GM21786 (cell line): ENCODE measurements around the gene HAS3.

Experiments used
- ATAC-seq: cut with Tn5 transposase; IDR thresholded peaks from one replicate; pipeline ENCODE4 v1.9.1; 2021; ENCODE audit not compliant: unreplicated experiment

HAS3 gene

DNA sequence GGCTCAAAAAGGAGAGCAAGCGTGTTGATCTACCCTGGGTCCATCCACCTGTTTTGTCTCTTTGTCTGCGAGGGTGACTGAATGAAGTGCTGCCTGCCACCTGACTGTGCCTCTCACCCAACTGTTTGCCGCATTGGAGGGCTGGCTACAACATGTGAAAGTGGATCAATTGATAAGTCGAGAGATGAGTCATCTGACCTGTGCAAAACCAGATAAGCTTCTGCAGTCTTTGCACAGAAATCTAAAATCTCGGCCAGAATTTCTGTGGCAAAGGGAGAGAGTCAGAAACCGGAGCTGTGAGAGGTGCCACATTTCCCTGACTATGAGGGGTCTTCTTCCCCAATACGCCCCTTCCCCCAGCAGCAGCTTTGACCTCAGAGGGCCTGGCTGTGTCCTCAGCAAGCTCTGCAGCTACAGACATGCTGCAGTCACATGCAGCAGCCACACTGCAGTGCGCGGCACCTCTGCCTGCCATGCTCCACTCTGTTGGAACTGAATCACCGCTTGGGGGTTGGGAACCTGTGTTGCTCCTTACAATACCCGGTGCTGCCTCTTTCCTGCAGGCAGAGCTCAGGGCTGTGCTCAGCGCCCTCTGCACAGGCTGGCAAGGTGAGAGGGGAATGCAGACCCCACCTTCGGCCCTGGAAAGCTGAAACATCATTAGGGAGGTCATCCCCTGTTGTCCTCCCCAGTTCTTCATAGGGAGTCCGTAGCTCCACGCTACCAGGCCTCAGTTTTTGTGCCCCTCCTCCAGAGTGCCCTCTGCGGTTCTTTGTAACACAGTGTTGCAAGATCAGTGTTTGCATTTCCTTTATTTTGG, 16.2 kb upstream of the HAS3 start:
- ATAC-seq, result no peak

DNA sequence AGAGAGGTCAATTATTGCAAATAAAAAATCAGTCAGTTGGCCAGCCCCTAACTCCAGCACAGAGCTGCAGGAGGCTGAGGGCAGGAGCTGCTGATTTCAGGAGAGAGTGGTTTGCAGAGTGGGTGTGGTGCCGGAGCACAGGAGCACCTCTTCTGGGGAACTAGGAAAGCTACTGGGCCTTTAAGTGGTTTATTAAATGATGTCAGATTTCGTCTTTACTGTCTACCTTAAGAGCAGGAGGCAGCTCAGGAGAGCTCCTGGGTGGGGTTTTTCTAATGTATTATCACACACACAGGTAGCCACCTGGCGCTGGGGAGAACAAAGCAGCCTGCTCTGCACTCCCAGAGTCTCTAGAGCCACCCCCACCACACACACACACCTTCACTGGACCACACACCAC, 11.5 kb upstream of the HAS3 start:
- ATAC-seq, result no peak

DNA sequence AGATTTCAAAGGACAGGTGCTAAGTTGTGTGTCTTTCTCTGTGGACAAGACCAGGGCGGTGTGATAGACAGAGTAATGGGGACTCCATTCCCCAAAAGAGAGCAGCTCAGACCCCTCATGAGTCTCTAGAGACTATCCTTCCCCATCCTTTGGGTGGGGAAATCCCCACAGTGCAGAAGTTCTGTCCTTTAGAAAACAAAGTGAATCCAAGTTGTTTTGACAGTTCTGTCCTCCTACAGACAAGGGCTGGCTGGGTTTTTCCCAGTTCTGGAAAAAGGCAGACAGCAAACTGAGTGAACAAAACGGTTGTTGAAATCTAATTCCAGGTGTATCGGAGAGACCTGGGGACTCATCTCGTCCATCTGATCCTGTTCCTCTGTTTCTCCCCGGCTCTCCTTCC, 11.0 kb upstream of the HAS3 start:
- no peak for ATAC-seq

DNA sequence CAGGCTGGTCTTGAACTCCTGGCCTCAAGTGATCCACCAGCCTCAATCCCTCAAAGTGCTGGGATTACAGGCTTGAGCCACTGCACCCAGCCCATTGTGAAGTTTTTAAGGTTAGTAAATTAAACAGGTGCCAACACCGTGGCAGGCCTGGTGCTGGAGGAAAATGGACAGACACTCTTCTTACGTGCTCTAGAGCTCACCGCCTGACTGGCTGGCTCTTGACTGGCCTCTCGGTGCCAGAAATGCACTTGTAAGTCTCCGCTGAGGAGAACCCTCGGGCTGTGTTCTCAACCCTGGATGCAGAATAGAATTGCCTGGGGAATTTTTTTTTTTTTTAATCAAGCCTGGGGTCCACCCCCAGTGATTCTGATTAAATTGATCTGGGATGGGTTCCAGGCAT, 10.3 kb upstream of the HAS3 start:
- no peak for ATAC-seq

DNA sequence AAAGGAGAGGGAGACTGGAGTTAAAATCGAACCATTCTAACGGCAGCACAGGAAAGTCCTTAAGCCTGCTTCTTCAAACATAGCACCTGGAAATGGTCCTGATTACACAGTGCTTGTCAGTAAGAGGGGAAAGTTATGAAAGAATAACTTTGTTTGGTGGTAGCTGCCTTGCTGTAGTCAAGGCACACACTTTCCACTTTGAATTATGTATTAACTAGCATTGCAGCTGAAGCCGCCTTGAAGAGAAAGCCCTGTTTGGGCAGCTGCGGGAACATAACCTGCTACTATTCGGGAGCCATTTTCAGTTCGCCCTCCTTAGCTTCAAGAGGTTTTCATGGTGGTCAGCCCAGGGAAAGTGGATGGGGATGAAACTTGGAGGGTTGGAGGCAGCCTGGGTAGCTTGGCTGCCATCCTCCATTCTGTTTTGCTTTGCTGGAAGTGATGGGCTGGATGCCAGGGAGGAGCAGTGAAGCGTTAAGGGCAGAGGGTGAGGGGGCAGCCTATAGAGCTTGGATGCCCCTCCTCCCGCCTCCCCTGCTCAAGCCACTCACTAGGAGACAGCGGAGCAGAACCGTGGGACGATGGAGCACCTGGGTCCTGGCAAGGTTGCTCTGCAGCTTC, 5.3 kb upstream of the HAS3 start:
- no peak for ATAC-seq

DNA sequence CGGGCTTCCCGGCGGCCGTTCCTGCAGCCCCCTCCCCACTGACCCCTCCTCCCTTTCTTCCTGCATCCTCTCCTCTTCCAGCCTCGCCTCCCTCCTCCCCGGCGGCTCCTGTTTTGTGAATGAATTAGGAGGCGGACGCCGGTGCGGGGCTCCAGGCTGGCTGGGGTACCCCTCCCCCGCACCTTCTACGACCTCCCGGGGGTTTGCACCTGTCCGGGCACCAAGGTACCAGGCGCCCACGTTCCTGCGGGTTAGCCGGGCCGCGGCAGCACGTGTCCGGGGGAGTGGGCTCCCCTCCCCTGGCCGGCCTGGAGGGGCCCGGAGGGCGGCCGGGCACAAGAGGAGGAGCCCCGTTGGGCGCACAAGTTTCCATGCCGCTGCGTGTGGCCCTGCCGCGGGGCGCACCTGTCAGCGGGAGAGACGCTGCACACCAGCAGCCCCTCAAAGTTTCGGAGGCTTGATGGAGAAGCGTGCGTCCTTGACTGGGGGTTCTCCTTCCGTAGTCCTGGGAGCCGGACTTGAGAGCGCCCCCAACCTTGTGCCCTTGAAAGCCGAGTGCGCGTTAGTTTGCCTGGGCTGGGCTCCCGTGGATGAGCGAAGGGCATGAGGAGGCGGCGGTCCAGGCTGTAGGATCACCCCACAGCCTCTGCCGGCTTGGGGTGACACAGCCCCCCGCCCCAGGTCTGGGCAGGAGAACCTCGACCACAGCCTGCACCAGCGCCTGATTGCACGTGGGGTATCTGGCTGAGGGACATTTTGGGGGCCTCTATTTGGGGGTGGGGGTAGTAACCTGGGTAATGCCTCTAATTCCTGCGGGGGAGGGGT, 1.2 kb downstream of the HAS3 start:
- ATAC-seq, result no peak

DNA sequence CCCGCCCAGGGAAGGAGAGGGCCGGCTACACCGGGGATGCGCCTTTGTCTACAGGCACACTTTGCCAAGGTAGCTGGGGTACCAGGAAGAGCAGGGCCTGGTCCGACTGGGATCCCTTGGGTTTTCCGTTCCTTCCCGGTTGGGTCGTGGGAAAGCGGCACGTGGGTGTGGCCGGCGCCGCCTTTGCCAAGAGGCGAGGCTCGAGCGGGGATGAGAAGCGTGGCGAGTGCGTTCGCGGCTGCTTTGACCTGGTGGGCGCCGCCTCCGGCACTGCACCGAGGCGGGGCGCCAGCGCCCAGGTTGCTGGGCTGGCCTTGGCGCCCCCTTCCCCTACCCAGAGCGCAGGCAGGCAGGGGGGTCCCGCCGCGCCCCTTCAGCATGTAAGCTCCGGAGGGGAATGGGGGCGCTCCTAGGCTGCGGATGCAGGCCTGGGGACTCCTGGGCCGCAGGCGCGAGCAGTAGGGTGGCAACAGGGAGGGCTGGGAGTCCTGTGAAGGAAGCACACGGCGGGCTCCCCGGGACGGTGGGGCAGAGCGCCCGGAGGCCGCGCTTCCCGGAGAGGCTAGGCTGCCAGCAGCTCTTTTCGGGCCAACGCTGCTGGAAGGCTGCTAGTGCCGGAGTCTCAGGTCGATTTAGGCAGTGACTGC, 2.0 kb downstream of the HAS3 start:
- no peak for ATAC-seq

DNA sequence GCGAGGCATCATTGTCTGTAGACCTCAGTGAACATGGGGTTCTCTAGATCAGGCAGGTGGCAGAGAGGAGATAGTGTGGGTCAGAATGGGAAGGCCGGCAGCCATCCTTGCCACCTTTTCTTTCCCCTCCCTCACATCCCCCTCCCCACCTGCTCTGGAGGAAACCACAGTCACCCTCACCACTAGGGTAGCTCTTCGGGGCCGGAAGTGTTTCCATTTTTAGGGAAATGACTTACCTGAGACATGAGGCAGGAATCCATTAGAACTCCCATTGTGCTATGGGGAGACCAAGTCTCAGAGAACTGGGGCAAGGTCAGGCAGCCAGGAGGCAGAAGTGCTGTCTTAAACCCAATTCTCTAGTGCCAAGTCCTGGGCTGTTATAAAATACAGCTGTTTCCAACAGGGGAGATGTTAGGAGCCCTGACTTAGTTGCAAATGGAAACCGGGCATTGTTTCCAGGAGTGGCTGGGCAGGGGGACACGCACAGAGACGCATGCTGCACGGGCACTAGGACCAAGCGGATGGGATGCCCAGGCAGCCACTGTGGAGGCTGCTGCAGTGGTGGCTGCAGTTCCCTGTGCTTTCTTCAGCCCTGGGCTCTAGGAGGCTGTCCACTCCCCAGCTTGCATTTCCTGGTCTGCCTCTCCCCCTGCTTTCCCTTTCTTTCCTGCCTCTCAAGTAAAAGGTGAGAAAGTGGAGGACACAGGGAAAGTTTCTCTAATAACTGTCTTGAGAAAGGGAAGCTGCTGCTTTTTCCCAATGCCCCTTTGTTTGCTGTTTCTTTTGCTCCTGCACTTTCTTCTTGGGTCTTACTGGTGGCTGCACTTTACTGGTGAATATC, 2.8 kb downstream of the HAS3 start:
- no peak for ATAC-seq

DNA sequence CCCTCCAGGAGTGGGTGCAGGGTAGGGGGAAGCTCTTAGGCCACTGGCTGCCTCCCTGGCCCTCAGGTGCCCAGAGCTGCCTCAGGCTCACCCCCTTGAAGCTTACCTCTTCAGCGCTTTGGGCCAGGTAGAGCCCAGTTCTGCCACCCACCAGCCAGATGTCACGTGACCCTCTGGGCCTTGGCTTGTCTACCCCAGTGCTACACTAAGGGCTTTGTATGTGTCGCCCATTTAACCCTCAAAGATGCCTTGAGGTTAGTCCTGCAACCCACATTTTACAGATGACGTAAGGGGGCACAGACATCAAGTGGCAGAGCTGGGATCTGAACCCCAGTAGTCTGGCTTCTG, 3.4 kb downstream of the HAS3 start:
- no peak for ATAC-seq

DNA sequence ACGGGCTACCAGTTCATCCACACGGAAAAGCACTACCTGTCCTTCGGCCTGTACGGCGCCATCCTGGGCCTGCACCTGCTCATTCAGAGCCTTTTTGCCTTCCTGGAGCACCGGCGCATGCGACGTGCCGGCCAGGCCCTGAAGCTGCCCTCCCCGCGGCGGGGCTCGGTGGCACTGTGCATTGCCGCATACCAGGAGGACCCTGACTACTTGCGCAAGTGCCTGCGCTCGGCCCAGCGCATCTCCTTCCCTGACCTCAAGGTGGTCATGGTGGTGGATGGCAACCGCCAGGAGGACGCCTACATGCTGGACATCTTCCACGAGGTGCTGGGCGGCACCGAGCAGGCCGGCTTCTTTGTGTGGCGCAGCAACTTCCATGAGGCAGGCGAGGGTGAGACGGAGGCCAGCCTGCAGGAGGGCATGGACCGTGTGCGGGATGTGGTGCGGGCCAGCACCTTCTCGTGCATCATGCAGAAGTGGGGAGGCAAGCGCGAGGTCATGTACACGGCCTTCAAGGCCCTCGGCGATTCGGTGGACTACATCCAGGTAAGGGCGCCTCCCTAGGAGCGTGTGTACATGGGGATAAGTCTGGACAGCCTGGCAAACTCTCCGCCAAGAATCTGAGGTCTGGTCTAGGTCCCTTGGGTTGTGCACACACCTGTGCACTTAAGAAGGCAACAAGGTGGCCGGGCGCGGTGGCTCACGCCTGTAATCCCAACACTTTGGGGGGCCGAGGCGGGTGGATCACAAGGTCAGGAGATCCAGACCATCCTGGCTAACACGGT, 4.2 kb downstream of the HAS3 start:
- no peak for ATAC-seq

DNA sequence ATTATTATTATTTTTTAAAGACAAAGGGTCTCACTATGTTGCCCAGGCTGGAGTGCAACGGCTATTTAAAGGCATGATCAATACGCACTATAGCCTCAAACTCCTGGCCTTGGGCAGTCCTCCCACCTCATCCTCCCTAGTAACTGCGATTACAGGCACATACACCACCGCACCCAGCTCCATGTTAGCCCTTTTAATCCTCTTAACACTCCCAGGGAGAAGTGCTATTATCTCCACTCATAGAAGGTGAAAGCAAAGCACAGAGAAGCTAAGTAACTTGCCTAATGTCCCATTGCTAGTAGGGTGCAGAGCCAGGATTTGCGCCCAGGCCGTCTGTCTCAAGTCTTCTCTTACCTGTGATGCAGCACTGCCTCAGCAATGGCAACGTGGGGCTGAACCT, 5.0 kb downstream of the HAS3 start:
- no peak for ATAC-seq

DNA sequence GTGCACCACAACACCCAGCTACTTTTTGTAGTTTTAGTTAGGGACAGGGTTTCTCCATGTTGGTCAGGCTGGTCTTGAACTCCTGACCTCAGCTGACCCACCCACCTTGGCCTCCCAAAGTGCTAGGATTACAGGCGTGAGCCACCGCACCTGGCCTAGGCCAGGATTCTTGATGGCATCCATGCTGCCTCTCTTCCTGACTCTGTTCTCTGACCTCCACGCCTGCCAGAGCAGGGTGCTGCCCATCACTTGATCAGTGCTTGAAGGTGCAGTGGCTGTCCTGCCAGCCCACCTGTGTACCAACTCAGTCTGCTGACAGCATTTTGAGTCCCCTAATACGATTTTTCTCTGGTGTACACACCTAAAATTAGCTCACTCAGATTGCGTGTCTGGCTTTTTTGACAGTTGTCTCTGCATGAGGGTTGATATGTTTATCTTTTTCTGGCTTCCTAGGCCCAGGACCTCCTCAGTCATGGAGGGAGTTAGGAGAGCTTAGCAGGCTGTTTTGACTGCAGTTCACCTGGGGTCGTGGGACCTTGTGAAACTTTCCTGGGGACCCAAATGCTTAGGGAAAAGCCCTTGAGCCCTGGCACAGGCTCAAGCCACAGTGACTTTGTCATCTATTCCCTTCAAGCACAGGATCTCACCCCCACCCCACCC, 5.9 kb downstream of the HAS3 start:
- no peak for ATAC-seq

DNA sequence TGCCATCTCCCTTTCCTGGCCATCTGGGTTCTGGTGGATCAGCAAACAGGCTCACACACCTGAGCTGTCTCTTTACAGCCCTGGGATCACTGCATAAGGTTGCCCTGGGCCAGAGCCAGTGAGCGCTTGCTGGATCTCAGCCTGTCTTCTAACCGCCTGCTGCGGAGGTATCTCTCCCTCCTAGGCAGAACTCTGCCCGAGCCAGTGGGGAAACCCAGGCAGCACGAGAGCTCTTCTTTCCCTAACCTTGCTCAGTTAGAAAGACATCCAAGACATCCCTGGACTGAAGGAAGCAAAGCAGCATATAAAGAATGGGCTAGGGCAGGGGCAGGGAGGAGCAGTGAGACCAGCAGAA, 6.4 kb downstream of the HAS3 start:
- no peak for ATAC-seq

DNA sequence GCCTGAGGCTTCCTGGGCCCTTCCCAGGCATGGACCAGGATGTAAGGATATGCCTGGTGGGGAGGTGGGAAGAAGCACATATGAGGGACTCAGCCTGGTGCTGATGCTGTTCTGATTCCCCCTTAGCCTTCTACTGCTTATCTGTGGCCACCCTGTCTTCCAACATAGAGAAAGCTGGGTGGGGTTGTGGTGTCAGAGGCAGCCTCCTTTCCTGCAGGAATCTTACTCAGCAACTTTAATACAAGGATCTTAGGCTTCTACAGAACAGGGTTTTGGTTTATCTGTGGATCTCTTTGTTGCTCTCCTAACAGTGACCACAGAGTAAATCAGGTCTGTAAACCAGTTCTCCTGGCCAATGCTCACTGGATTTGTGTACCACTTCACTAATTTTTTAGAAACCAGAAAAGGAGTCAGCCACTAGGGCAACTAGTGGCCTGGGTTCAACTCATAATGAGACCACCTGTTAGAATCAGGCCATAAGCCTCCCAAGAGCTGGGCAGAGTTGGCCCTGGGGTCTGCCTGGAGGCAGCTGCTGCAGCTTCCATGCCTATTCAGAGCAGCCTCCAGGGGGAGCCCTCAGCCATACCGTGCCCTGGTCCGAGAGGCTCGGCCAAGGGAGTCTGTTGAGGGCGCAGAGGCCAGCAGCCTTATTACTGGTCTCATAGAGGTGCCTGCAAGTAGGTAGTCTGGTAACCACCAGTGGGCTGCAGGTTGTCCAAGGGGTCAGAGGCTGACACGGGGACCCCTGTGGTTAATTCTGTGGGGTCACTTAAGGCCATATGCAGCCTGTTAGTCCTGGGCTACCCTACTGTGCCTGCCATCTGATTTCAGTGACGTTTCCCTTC, 7.1 kb downstream of the HAS3 start:
- ATAC-seq, result no peak

DNA sequence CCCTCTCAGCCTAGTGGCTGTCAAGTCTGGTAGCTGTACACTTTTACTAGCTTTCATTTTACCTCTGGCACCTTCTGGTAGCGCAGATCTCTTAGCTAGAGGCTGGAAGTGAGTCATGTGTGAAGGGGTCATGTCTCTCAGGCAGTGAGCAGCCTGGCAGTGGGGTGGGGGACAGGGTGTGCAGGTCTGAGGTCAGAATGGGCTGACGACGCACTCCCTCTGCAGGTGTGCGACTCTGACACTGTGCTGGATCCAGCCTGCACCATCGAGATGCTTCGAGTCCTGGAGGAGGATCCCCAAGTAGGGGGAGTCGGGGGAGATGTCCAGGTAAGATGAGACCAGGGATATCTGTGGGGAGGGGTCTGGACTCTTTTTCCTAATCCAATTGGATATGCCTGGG, 7.8 kb downstream of the HAS3 start:
- ATAC-seq, result no peak

DNA sequence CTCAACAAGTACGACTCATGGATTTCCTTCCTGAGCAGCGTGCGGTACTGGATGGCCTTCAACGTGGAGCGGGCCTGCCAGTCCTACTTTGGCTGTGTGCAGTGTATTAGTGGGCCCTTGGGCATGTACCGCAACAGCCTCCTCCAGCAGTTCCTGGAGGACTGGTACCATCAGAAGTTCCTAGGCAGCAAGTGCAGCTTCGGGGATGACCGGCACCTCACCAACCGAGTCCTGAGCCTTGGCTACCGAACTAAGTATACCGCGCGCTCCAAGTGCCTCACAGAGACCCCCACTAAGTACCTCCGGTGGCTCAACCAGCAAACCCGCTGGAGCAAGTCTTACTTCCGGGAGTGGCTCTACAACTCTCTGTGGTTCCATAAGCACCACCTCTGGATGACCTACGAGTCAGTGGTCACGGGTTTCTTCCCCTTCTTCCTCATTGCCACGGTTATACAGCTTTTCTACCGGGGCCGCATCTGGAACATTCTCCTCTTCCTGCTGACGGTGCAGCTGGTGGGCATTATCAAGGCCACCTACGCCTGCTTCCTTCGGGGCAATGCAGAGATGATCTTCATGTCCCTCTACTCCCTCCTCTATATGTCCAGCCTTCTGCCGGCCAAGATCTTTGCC, 9.0 kb downstream of the HAS3 start:
- ATAC-seq, result no peak

DNA sequence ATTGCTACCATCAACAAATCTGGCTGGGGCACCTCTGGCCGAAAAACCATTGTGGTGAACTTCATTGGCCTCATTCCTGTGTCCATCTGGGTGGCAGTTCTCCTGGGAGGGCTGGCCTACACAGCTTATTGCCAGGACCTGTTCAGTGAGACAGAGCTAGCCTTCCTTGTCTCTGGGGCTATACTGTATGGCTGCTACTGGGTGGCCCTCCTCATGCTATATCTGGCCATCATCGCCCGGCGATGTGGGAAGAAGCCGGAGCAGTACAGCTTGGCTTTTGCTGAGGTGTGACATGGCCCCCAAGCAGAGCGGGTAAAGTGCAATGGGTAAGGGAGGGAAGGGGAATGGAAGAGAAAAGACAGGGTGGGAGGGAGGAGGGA, 9.5 kb downstream of the HAS3 start:
- ATAC-seq, result no peak

DNA sequence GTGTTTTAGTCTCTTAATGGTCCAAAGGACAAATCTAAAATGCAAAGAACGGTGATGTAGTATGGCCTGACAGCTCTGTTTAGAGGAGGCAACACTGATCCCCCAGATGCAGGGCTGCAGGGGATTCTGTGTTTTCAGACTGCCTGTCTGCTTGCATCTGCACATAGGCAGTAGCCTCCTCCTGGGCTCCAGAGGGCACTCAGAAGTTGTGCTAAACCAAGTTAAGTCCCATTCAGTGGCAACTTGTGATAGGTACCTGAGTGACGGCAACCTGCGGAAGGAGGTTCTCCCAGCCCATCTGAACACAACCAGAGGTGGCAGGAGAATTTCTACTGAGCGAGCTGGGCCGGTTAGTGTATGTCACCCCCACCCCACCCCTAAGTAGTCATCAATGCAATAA, 9.9 kb downstream of the HAS3 start:
- no peak for ATAC-seq
